K562 (cell line): ENCODE results near the gene EYA2. TPM values are rescaled to one million over a fixed set of nuclear protein-coding genes. Genes with fewer than 3 reads are reported as not detected.

Experiments
- C11orf30 ChIP-seq: fragments of 450-650 bp; IDR thresholded peaks from 2 replicates; pipeline ENCODE4 v1.6.1; 2016; ENCODE audit warnings: low read depth, mild to moderate bottlenecking
- ELK1 ChIP-seq: sonication (generic); formaldehyde crosslinking; IDR thresholded peaks from 2 replicates; pipeline ENCODE4 v1.8.1; 2022; ENCODE audit warnings: missing genetic modification reagents
- FOSL1 ChIP-seq: fragments of 200-800 bp; sonication (Bioruptor generic); conservative IDR thresholded peaks from 2 replicates; pipeline ENCODE4 v1.6.1; 2016; ENCODE audit warnings: missing genetic modification characterization, missing compliant biosample characterization
- KLF6 ChIP-seq: fragments of 250-450 bp; sonication (Bioruptor Pico); IDR thresholded peaks from 2 replicates; pipeline ENCODE4 v1.4.0; 2020; ENCODE audit warnings: mild to moderate bottlenecking, moderate library complexity, borderline replicate concordance
- NEUROD1 ChIP-seq: fragments of 150-350 bp; IDR thresholded peaks from 2 replicates; pipeline ENCODE4 v1.6.1; 2014; ENCODE audit warnings: borderline replicate concordance, low read length, low read depth; ENCODE audit not compliant: partially characterized antibody
- NFE2 ChIP-seq: IDR thresholded peaks from 2 replicates; pipeline ENCODE4 v1.6.1; 2014; ENCODE audit warnings: antibody characterized with exemption, low read depth
- POLR2H ChIP-seq: IDR thresholded peaks from 2 replicates; pipeline ENCODE4 v1.6.1; 2016; ENCODE audit warnings: missing genetic modification characterization, low read depth, mild to moderate bottlenecking, control low read depth, missing compliant biosample characterization, moderate library complexity
- PREB ChIP-seq: sonication (generic); formaldehyde crosslinking; IDR thresholded peaks from 2 replicates; pipeline ENCODE4 v1.8.1; 2023; ENCODE audit warnings: mild to moderate bottlenecking, missing genetic modification reagents
- SLC30A9 ChIP-seq: fragments of 250-450 bp; sonication (Bioruptor Pico); IDR thresholded peaks from 2 replicates; pipeline ENCODE4 v1.8.0; 2022; ENCODE audit warnings: mild to moderate bottlenecking, moderate library complexity
- SOX6 ChIP-seq: fragments of 450-650 bp; IDR thresholded peaks from 2 replicates; pipeline ENCODE4 v1.6.1; 2014; ENCODE audit warnings: mild to moderate bottlenecking
- ZBTB12 ChIP-seq: fragments of 250-450 bp; sonication (Bioruptor Pico); IDR thresholded peaks from 2 replicates; pipeline ENCODE4 v1.4.0; 2020
- ZKSCAN1 ChIP-seq: fragments of 150-350 bp; IDR thresholded peaks from 2 replicates; pipeline ENCODE4 v1.6.1; 2016; ENCODE audit warnings: low read depth, low read length
- ZNF263 ChIP-seq: sonication (generic); formaldehyde crosslinking; IDR thresholded peaks from 2 replicates; pipeline ENCODE4 v1.8.0; 2022; ENCODE audit warnings: mild to moderate bottlenecking, missing genetic modification reagents, borderline replicate concordance
- ZNF277 ChIP-seq: fragments of 250-450 bp; sonication (Bioruptor Pico); IDR thresholded peaks from 2 replicates; pipeline ENCODE4 v1.8.0; 2022; ENCODE audit warnings: inconsistent platforms, mild to moderate bottlenecking, moderate library complexity, borderline replicate concordance
- ZNF592 ChIP-seq: fragments of 450-650 bp; IDR thresholded peaks from 2 replicates; pipeline ENCODE4 v1.6.1; 2017; ENCODE audit warnings: antibody characterized with exemption, mild to moderate bottlenecking
- polyA plus RNA-seq, 8 experiments: library from polyadenylated mRNA; depleted of rRNA in 4 of 8; stranded (reverse) in 5 of 8; unstranded in 3 of 8; fragments of >200 nt; fragmentation: Nextera tagmentation in 2 of 8; fragmentation: Illumina TruSeq in 1 of 8; extraction: Ambion mirVana in 2 of 8; extraction: Trizol in 1 of 8; gene quantifications; 2 replicates each; pipeline versions ENCODE4 v1.2.1 to v1.2.3, GENCODE V29; 2011 to 2014; ENCODE audit warnings: inconsistent platforms in 1 of 8, missing spikeins in 1 of 8
- total RNA-seq, 7 experiments: library from RNA; depleted of rRNA in 6 of 7; stranded (reverse); fragments of >200 nt in 6 of 7; fragmentation: Illumina TruSeq in 2 of 7; extraction: Trizol in 2 of 7; gene quantifications; 2 replicates each; pipeline versions ENCODE4 v1.2.1 to v1.2.3, GENCODE V29; 2011 to 2021; ENCODE audit warnings: low replicate concordance in 1 of 7
- TF ChIP-seq, protein P1 (sequence below): sonication (generic); formaldehyde crosslinking; IDR thresholded peaks from 2 replicates; pipeline ENCODE4 v1.8.1; 2023; ENCODE audit warnings: mild to moderate bottlenecking, missing genetic modification reagents, moderate library complexity

The EYA2 gene
- total and polyA plus RNA-seq, 9 of the 15 experiments (the other 6 are each of a cell fraction or from before 2014, with no cell fraction given) = 0.03 TPM; not detected in 8

GRCh38 chr20:47196091-47197081 is 301.7 kb downstream of the EYA2 start (continued):
- no peak for TF ChIP-seq ZNF592
- TF ChIP-seq ELK1 = no peak
- no peak for TF ChIP-seq NFE2
- TF ChIP-seq KLF6 (CRISPR knock-in tag) = no peak
- TF ChIP-seq ZNF277 = no peak
- no peak for TF ChIP-seq ZBTB12
- no peak for TF ChIP-seq POLR2H (tag)
- TF ChIP-seq ZNF263 (CRISPR knock-in tag) = no peak
- TF ChIP-seq SOX6 = peak; percentile 44; the same call in 1 of the 2 replicates
- TF ChIP-seq, protein P1, sequence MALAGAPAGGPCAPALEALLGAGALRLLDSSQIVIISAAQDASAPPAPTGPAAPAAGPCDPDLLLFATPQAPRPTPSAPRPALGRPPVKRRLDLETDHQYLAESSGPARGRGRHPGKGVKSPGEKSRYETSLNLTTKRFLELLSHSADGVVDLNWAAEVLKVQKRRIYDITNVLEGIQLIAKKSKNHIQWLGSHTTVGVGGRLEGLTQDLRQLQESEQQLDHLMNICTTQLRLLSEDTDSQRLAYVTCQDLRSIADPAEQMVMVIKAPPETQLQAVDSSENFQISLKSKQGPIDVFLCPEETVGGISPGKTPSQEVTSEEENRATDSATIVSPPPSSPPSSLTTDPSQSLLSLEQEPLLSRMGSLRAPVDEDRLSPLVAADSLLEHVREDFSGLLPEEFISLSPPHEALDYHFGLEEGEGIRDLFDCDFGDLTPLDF (CRISPR knock-in tag) = no peak
- no peak for TF ChIP-seq SLC30A9
- peak; percentile 28 for TF ChIP-seq NEUROD1
- TF ChIP-seq ZKSCAN1 = no peak
- no peak for TF ChIP-seq C11orf30
- no peak for TF ChIP-seq FOSL1 (tag)
- no peak for TF ChIP-seq PREB (CRISPR knock-in tag)
